HG02763 (cell line): ENCODE measurements around the gene SH3PXD2A.
"Not testable (repeated sequence)": the region's sequence is repeated elsewhere in the genome, so short reads cannot be mapped to it uniquely, and the experiment has no call there.

Experiments
- ATAC-seq: cut with Tn5 transposase; IDR thresholded peaks from one replicate; pipeline ENCODE4 v1.9.1; 2021; ENCODE audit warnings: mild to moderate bottlenecking, moderate library complexity; ENCODE audit not compliant: unreplicated experiment

Gene SH3PXD2A

DNA sequence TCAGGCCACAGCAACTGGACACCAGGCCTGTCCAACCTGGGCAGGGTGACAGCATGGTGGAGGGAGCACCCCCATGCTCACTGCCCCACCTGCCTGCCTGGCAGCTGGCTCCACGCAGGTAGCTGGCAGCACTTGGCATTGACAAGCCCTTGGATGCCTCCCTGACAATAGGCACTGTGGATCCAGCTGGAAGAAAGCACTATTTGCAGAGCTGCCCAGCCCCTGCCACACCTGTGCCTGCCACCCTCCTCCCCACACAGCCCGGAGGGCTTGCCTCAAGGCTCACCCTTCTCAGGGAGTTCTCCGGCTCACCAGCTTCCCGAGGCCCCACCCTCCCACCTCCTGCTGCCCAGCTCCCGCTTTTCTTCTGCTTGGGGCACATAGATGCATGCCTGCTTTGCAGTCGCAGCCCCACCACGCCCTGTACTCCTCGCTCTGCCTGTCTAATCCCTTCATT, 201.8 kb downstream of the SH3PXD2A start:
- no peak for ATAC-seq

DNA sequence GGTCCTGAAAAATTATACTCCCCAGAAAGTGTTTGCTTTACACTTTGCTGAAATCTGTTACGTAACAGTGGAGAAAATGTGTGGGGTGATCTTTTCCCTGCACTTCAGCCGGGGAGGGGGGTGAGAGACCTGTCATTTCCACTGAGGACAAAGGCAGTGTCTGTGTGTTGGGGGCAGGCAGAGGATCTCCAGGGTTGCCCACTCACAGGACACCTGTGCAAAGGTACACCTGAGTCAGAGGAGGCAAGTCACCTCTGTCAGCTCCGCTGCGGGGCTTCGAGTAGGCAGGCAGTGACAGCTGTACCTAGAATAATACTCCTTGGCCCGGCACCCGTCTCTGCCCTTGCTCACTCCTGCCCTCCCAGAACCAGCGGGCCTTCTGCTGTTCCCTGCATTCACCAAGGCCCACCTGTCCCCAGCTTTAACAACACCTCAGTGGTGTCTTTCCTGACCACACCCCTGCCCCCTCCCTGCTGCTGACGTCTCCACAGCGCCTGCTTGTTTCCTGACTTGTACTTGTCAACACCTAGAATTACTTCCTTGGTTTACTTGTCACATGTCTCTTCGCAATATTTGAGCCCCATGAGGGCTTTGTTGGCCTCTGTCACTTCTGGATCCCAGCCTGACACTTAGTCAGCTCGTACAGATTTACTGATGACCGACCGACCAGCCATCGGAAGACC, 202.6 kb downstream of the SH3PXD2A start:
- ATAC-seq: no peak

DNA sequence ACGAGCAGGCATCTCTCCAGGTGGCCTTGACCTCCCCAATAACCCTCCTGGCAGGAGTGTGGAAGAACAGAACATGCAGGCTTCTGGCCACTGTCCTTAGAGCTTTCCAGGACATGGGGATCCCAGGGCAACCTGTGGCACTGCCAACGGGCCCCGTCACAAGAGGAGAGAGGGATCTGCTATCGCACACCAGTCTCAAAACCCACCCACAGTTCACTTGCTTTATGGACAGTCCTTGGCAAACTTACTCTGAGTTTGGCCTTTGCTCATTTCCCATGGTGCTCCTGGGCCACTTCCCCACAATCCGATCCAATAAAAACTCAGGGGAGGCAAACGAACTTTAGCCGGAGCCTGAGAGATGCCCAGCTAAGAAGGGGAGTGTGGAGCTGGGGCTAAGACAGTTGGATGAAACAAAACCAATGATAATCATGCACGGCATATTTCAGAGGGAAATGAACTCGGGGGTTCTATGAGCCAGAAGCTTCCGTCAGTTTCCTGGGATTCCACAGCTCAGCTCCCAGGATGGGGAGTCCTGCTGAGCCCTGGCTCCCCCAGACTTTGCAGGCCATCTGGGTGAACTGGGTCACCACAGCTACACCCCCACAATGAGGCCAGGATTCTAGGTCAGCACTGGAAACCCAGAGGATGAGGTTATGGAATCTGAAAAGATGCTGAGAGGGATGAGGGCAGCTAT, 203.4 kb downstream of the SH3PXD2A start:
- no peak for ATAC-seq

DNA sequence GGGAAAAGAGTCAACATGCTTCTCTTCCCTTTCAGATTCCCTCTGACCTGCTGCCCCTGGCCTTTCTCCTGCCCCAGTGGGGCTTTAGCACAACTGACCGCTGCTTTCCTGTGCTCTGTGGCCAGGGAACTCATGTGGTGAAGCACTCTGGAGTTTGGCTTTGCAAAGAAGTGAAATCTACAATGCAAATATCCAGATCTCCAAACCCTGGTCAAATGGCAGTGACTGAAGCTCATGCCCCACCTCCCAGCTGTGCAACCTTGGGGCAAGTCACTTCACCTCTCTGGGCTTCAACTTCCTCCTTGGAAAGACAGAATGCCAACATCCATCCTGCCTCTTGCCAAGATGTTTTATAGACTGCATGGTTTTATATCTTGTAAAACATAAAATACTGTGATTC, 204.0 kb downstream of the SH3PXD2A start:
- ATAC-seq: no peak

DNA sequence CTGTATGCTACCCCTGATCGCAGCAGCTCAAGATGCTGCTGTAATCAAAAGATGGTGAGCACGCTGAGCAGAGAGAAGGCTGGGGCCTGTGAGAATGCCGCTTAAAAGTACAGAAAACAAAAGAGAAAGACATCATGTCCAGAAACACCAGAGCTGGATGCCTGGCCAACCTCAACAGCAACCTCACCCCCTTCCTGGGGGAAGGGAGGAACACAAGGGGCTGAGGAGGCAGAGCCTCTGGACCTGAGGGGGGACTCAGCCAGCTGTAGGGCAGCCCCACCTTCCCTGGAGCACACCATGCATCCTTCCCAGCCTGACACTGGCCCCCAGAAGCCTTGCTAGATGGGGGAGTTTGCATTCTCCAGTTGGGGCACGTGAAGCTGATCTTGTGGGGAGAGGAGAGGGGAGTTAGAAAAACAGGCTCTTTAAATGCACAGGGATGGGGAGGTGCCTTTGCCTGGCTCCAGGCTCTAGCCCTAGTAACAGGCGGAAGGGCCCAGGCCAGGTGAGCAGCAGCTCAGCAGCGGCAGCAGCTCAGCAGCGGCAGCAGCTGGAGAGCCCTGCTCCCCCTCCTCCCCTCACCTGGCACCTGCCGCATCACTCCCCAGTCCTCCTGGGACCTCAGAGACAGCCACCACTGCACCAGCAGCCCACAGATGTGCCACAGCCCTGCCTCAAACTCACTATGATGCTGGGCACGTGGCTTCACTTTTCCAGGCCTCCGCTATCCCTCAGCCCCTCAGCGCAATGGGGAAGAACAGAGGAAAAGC, 205.5 kb downstream of the SH3PXD2A start:
- no peak for ATAC-seq

DNA sequence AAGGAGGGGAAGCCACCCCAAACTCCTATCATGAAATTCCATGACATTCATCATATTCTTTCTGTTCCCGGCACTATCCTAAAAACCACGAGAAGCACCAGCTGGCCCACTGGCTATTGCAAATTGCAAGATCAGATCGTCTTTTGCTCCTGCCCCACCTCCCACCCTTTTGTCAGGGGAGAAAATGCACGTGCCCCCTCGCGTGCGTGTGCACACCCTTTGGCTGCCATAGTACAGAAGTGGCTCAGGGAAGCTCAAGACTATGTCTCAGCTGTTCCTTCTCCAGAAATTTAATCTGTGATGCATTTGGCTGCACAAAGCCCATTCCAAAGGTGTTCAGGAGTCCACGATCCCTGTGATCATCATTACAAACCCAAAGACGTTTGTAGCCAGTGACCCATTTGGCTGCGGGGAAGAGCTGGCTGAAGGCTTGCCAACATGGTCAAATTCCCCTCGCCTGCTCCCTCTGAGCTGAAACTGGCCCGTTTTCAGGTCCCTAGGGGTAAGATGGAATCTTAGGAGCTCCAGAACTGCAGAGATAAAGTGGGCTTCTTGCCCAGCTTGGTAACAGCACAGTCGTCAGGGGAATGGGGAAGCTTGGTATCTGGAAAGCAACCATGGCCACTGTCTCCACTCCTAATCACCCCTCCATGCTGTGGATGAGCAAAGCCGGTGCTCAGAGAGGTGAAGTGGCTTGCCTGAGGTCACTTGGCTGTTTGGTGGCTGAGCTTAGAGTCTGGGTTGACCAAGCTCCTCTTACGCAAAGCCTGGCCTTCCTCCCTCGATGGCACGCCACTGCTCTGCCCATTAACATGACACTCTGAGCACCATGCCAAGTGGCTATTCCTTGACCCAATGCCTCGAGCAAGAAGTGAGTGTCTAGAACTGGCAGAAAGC, 206.5 kb downstream of the SH3PXD2A start:
- no peak for ATAC-seq

DNA sequence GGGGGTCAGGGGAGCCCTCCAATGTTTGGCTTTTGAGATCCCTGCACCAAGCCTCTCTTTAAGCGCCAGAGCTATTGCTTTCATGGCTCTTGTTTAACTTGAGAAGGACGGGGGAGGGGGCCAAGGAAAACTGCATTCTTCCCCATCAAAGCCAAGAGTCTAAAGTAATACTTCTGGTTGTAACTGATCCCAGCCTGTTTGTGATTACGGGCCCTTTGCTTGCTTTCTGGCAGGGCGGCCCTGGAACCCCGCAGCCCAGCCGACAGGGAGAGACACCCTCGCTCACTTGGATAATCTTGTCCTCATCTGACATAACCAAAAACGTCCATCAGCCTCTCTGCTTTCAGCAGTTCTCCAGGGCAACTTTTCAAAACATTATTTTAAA, 207.1 kb downstream of the SH3PXD2A start:
- no peak for ATAC-seq

DNA sequence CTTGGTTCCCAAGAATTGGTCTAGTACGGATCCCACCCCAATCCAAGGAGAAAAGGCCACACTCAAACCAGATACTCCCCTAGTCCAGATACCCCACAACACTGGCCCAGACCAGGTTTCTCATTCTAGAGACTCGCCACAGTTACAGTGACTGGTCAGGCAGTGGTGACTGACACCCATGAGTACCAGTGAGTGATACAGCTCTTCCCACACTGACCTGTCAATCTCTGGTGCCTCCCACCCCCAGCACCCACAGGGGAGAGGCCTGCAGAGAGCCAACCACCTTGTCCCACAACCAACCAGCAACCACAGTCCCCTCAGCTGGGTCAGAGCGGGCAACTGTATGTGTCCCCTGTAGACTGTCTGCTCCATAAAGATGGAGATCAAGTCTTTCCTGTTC, 209.1 kb downstream of the SH3PXD2A start:
- no peak for ATAC-seq

DNA sequence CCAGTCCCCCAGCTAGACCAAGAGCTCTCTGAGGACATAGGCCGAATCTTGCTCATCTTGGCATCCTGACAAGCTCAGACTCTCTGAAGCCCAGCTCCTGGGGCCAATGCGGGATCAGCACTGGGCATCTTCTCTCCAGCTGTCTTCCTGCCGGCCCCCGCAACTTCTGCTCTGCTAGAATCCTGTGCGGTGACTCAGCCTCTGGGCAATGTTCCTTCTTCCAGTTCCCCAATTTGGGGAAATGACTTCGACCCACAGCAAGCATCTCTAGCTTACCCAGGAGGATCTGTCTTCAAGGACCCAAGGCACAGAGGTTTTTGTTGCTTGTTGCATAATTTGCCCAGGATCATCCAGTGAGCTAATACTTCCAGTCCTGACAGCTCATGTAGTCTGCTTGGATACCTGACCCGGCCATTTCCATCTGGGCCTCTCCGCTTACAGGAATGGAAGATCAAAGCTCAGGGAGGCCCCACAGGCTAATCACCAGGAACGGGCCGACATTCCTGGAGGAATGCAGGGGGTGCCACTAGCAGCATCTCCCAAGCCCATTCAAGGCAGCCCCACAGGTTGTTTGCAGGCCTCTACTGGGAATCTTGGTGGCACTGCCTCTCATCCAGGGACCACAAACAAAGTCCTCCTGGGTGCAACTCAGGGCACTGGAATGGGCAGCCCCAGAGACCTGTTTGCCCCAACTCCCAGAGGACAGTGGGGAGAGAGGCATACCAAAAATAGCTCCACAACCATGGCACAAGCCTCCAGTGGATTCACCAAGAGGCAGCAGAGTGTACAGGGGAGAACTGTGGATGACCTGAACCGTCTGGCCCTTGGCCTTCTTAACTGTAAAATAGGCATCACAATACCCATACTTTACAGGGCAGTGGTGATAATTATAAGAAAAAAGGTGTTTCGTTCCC, 210.0 kb downstream of the SH3PXD2A start:
- ATAC-seq: no peak

DNA sequence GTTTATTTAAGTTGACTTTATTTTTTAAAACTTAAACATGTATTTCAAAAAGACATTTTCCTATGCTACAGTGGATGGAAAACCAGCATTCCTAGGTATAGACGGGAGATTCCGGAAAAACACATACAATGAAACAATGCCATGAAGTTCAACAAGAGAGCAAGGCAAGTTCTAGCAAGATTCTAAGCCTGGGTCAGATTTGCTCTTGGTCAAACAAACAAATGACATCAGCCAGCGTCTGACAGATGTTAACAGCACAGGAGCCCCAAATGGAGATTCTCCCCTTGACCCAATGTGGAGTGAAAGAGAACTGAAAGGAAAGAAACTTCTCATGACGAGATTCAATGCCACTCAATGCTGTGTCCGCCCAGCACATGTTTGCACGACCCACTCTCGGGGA, 212.0 kb downstream of the SH3PXD2A start:
- ATAC-seq: no peak

DNA sequence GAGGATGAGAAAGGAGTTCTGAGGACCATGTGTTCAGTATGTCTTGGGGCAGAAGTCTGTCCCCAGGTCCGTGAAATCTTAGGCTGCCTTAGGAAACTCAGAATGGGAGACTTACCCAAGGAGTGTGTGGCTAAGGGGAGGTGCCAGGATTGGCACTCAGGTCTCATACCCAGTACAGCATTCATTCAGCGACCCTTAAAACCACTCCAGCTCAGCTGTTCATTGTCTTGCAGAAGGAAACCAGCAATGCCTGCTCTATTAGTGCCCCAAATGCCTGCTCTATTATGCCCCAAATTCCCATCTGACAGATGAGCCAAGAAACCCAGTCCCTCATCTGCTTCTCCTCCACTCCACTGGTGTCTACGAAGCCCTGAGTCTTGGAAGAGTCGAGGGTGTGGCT, 214.1 kb downstream of the SH3PXD2A start:
- no peak for ATAC-seq

DNA sequence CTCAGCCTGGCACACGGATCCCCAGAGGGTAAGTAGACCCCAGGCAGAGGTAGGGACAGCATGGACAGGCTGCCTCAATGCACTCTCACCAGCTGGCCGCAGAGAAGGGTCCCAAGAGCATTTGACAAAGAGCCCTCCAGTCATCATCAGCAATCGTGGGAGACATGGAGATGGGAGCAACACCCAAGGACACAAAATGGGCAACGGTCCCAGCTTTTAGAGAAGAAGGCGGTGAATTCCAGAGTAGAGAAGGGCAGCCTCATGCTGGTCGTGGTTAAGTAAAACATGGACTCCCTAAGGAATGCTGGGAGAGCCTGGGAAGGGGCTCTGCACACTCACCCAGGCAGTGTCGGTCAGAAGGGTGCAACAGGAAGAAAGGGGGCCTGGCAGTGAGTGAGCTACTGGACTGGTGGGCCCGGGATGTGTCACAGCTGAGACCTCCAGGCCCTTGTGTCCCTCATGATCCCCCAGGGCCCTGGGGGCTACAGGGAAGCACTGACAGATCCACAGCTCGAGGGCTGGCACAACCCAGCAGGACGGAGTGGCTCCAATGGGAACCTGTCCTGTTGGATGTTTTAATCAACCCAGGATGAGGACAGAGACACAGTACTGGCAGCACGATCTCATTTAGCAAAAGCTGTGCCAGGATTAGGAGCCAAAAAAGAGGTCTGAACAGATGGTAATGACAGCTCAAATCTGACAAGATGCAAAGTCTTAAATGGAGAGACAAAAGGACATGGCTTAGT, 214.8 kb downstream of the SH3PXD2A start:
- no peak for ATAC-seq

DNA sequence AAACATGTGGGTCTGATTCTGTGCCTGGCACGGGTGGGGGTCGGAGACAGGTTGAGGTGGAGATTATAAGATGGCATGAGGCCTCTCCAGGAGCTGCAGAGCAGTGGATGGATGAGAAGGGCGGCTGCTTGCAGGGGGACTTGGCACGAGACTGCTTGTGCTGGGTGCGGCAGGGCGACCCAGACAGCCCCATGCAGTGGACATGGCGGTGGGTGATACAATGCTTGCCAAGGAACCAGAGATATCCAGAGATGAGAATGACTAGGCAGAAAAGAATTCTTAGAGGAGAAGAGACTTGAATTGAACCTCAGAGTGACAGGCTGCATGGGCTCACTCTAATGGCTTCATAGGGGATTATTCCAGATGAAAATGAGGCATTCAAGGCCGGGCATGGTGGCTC, 216.4 kb downstream of the SH3PXD2A start:
- ATAC-seq: no peak

DNA sequence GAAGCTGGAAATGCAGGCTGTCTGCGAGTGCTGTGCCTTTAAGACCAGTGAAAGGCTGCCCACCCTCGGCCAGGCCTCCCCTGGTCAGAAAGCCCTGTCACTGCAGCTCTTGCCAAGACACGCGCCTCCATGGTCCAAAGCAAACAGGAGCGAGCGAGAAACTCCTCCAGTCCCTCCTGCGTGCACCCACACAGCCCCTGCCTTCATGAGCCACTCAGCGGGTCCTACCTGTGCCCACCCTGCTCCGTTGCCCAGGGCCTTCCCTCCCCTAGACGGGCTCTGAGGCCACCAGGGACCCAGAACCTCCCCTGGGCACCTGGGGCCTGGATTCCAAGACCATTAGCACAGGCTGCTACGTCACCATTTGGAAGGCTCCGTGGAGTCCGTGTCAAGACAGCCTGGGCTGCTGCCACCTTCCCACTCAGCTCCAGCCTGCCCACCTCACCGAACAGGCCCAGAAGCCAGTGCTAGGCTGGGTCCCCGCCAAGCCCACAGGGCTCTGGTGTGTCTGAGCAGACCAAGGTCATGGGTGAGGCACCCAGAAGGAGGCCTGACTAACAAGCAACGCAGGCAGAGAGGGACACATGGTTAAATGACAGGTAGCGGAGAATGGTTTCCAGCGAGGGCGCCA, 217.3 kb downstream of the SH3PXD2A start:
- ATAC-seq: no peak

DNA sequence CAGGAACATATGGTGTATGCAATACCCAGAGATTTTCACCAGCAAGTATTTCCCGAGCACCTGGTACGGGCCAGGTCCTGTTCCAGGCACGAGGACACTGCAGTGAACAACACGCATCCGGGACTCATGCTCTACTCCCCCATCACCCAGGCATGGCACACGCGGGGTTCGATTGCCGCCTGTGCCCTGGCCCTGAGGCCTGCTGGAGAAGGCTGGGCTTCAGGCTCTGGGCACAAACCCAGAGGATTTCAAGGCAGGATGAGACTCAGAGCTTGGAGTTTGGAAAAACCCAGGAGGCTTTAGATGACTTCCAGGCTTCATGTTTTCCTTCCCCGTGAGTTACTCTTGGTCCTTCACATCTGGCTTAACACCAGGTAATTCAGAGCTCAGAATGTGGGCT, 218.4 kb downstream of the SH3PXD2A start:
- ATAC-seq: no peak

DNA sequence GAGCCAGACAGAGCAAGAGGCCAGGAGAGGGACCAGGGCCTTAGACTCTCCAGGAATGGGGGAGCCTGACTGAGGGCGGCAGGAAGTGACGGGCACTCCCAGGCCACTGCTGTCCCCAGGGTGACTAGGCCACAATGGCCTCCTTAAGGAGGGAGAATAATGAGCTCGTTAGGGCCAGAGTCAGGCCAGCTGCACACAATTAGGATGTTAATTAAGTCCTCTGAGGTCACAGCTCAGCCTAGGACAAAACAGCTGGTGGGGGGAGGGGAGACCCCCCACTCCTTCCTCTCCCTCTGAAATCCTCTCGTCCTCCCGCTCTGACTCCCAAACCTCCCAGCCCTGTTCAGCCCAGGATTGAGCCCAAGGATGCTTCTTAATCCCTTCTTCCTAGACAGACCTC, 218.9 kb downstream of the SH3PXD2A start:
- ATAC-seq: no peak

DNA sequence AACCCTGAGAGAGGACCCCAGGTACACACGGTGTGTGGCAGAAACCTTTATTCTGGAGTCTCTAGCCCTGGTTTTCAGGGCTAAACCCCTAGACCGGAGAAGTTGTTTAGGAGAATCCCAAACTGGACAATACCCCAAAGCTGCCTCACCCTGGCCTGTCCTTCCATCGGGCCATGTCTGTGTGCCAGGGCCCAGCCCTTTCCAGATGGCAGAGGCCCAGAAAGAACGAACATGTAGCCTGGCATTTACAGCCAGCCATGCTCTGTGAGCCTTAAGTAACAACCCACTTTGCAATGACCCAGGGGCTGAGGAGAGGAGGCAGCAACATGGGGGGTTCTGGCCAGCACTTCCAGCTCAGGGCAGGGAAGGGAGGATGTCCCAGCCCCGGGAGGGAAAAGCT, 219.8 kb downstream of the SH3PXD2A start:
- ATAC-seq: no peak

DNA sequence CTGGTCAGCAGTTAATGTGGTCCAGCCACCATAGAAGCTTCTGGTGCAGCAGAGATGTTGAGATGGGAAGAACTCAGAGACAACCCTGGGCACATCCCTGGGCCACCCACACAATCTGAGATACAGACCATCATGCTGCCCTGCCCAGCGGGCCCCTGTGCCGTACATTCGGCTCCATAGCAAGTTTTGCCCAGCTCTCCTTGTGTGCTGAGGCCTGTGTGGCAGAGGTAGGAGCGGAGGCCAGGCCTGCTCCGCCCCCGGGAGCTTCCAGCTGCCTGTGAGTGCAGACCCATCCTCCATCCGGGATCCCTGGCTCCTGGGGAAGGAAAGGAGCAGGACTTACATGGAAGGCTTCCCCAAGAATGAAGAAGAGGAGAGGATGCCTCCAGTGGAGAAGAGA, 221.5 kb downstream of the SH3PXD2A start:
- ATAC-seq: no peak

DNA sequence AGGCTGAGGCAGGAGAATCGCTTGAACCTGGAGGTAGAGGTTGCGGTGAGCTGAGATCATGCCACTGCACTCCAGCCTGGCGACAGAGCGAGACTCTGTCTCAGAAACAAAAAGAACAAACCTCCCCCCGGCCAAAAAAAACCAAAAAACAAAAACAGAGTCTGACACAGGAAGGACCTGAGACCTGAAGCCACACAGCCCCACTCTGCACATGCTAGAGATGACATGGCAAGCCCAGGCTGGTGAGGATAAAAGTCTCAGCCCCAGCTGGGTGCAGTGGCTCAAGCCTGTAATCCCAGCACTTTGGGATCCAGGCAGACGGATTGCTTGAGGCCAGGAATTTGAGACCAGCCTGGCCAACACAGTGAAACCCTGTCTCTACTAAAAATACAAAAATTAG, 222.5 kb downstream of the SH3PXD2A start:
- ATAC-seq: not testable (repeated sequence)
